Common myeloid progenitor, CD34-positive (primary cell): ENCODE measurements around the gene RBPMS2.
A peak's percentile ranks its signal among the peaks of the same experiment; 100 is the strongest.

Experiments used
- CTCF ChIA-PET: fragments of 350-600 bp; sonication (Branson Sonifier 250); formaldehyde crosslinking; loops from one replicate; lab custom pipeline; 2021; ENCODE audit warnings: antibody characterized with exemption; lab: Charles Lee
- POLR2A ChIA-PET: fragments of 350-600 bp; sonication (Branson Sonifier 250); formaldehyde crosslinking; loops from one replicate; lab custom pipeline; 2021; ENCODE audit warnings: antibody characterized with exemption; lab: Charles Lee
- DNase-seq, 3 donors: peaks; one replicate each; pipeline versions ENCODE4 v3.0.0 to v3.0.0-alpha.2; 2013
- H3K27ac ChIP-seq, 2 experiments: 1 replicate in 1 of 2; 2 replicates in 1 of 2; pipeline ENCODE4 v1.7.0; 2013; ENCODE audit warnings: inconsistent platforms in 2 of 2, low read length in 2 of 2, mild to moderate bottlenecking in 2 of 2, low read depth in 1 of 2, moderate library complexity in 1 of 2; ENCODE audit not compliant: severe bottlenecking in 2 of 2, insufficient read depth in 1 of 2, poor library complexity in 1 of 2
- H3K27me3 ChIP-seq, 5 experiments: replicated peaks in 2 of 5; 1 replicate in 3 of 5; 2 replicates in 2 of 5; pipeline versions ENCODE4 v1.6.1 to v1.7.0; 2013; ENCODE audit warnings: low read length in 4 of 5, mild to moderate bottlenecking in 2 of 5, moderate library complexity in 2 of 5, inconsistent platforms in 1 of 5; ENCODE audit not compliant: insufficient read depth in 5 of 5, control insufficient read depth in 4 of 5
- H3K36me3 ChIP-seq, 4 experiments: 1 replicate in 2 of 4; 2 replicates in 2 of 4; pipeline versions ENCODE4 v1.6.1 to v1.7.0; 2013; ENCODE audit warnings: low read length in 3 of 4, control low read depth in 1 of 4, mild to moderate bottlenecking in 1 of 4; ENCODE audit not compliant: control insufficient read depth in 4 of 4, insufficient read depth in 4 of 4
- H3K4me1 ChIP-seq, 4 experiments: 1 replicate in 3 of 4; 2 replicates in 1 of 4; pipeline versions ENCODE4 v1.6.1 to v1.7.1; 2013; ENCODE audit warnings: low read length in 3 of 4, mild to moderate bottlenecking in 3 of 4, control low read depth in 1 of 4, inconsistent platforms in 1 of 4, moderate library complexity in 1 of 4; ENCODE audit not compliant: control insufficient read depth in 4 of 4, insufficient read depth in 4 of 4; ENCODE audit errors: control extremely low read depth in 1 of 4
- H3K4me3 ChIP-seq, 7 experiments: 1 replicate in 4 of 7; 2 replicates in 3 of 7; pipeline versions ENCODE4 v1.5.1 to v1.7.0; 2013; ENCODE audit warnings: mild to moderate bottlenecking in 7 of 7, low read length in 6 of 7, moderate library complexity in 6 of 7, inconsistent platforms in 2 of 7, low read depth in 2 of 7, control low read depth in 1 of 7; ENCODE audit not compliant: insufficient read depth in 4 of 7, control insufficient read depth in 1 of 7; ENCODE audit errors: extremely low read depth in 1 of 7
- H3K9me3 ChIP-seq, 5 experiments: 1 replicate in 4 of 5; 2 replicates in 1 of 5; pipeline versions ENCODE4 v1.6.1 to v1.7.1; 2013; ENCODE audit warnings: low read length in 4 of 5, mild to moderate bottlenecking in 2 of 5, inconsistent platforms in 1 of 5, low read depth in 1 of 5, moderate library complexity in 1 of 5; ENCODE audit not compliant: control insufficient read depth in 4 of 5, insufficient read depth in 2 of 5; ENCODE audit errors: control extremely low read depth in 1 of 5
- WGBS: methylation state at CpG from one replicate; pipeline ENCODE4 v1.1.5; 2013; ENCODE audit not compliant: insufficient coverage; 5-methylcytosine and 5-hydroxymethylcytosine counted together

RBPMS2 gene

DNA sequence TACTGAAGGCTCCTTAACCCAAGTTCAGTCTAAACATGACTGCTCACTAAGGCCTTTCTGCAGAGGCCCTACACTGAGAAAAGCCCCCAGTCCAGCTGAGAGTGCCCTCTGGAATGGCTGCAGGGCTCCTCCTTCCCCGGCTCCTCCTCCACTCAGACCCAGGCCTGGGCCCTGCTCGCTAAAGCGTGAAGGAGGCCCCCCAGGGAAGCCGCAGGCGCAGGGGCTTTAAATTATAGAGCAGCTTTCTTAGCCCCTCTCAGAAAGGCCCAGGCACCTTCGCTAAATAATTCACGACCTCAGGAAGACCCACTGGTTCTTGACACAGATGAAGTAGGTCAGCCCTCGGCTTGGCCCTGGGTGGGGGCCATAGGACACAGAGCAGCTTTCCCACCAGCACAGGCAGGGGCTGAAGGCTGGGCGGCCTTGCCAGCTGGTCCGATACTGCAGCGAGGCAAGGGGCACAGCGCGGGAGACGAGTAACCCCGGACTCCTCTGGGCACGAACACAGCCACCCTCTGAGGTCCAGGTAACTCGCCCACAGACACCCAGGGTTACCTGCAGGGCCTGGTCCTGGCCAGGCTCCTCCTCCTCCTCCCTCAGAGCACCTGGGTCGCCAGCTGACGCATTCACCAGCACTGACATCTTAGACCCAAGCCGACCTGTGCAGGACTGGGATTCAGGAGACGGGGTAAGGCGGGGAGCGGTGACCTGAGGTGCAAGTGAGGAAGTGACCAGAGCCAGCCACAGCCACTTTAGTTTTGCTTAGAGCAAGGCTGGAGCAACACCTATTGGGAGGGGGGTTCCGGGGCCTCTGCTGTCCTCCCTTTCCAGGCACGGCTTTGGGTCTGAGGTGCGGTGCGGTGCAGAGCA, 36.9 kb downstream of the RBPMS2 start:
- H3K27ac ChIP-seq, result no peak overlapping the region
- H3K36me3 ChIP-seq, result no peaks in the 10 kb centered on the region
- no peak for DNase-seq
- no peak overlapping the region for H3K4me3 ChIP-seq
- H3K4me1 ChIP-seq, result peaks cover 0 to 7% (median 2%) of the 10 kb centered on the region in 4 experiments
- no peaks in the 10 kb centered on the region for H3K27me3 ChIP-seq
- ChIA-PET POLR2A (no interaction called here), CTCF (interaction anchor here (1.5 kb wide), 1 partner anchor 11 kb away, joined by 5 read pairs; no protein-coding TSS in a partner anchor)
- WGBS, result 94% methylated on average over 20 of the region's 27 CpGs
- no peaks in the 10 kb centered on the region for H3K9me3 ChIP-seq

DNA sequence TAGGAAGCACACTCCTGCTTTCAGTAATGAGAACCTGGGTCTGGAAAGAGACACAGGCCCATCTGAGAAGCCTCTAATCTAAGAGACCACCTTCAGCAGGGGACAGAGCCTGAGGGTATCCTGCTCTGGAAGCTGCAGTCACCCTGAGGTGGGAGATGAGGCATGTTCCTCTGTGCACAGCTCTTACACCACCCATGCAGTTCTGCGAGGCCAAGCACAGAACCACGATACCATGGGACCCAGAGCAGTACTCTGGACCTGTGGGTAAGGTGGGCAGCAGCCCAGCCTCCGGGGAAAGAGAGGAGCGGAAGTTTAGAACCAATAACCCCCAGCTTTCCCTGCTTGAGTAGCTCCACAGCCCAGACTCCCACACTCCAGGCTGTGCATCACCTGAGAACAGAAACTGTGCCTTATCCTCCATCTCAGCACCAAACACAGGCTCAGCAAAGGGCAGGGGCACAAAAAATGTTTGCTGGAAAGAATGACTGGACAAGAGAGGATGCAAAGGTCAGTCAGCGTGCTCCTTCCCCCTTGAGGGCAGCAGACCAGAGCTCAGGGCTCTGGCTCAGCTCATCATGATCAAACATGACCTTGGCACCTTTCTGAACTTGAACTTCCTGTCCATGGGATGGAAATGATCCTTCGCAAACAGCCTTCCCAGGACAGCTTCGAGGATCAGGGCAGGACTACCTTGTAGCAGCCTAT, 43.1 kb downstream of the RBPMS2 start:
- no peaks in the 10 kb centered on the region for H3K36me3 ChIP-seq
- no peak overlapping the region for H3K4me3 ChIP-seq
- ChIA-PET CTCF (interaction anchor here (0.9 to 23.4 kb wide), 18 partner anchors 10 to 346 kb away, joined by 3 to 625 read pairs (median 4); no protein-coding TSS in a partner anchor), POLR2A (no interaction called here)
- H3K9me3 ChIP-seq, result no peaks in the 10 kb centered on the region
- no peak for DNase-seq
- 95% methylated on average over 4 of the region's 7 CpGs for WGBS
- H3K27ac ChIP-seq, result no peak overlapping the region
- H3K4me1 ChIP-seq, result peaks cover 0 to 4% (median 1%) of the 10 kb centered on the region in 4 experiments
- peaks cover 0 to 2% (median 0%) of the 10 kb centered on the region in 5 experiments for H3K27me3 ChIP-seq

GRCh38 chr15:64731805-64732151, 43.6 kb downstream of the RBPMS2 start:
- WGBS, result 87% methylated on average over 6 of the region's 9 CpGs

DNA sequence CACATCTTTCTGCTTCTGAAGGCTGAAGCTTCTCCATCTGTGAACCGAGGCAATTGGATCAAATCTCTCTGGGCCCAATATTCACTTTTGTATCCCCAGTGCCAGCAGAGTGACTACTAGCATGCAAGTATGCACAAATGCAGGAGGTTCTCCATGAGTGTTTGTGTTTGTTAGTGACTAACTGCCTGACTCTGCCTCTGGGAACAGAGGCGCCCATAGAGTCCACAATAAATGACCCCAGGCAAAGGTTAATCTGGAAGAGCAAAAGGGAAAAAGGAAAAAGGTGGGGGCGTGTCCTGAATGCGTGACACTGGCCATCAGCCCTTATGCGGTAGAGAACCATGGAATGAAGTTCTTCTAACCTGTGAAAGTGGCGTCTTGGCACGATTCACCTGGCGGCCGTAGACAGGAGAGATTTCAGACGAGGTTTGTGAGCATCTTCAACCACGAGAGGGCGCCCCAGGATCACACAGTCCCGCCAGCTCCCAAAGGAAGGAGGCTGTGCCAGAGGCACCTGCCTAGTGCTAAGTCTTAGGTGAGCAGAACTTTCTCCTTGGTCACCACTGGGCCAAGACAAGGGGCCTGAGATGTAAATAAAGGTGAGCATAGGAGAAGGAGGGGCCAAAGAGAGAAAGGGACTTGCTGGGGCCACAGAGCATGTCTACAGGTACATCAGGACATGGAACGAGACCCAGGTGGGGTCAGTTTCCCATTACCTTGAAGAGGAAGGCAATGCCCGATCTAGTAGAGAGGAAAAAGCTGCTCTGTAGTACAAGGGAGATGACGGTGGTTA, 44.2 kb downstream of the RBPMS2 start:
- Histone ChIP-seq H3K4me1 (peaks cover 0 to 4% (median 1%) of the 10 kb centered on the region in 4 experiments), H3K36me3 (no peaks in the 10 kb centered on the region), H3K27me3 (peaks cover 0 to 2% (median 0%) of the 10 kb centered on the region in 5 experiments), H3K4me3 (no peak overlapping the region), H3K9me3 (no peaks in the 10 kb centered on the region), H3K27ac (no peak overlapping the region)
- CTCF ChIA-PET, result interaction anchor here (0.9 to 23.4 kb wide), 20 partner anchors 11 to 278 kb away, joined by 3 to 625 read pairs (median 4); no protein-coding TSS in a partner anchor
- peak; percentile 76 to 83 (median 78) for DNase-seq
- 21% methylated on average over 16 of the region's 16 CpGs for WGBS
- POLR2A ChIA-PET, result interaction anchor here (0.5 to 1.4 kb wide), 2 partner anchors 175 to 272 kb away, joined by 3 read pairs; no protein-coding TSS in a partner anchor

More at GRCh38 chr15:64731805-64732151, 43.6 kb downstream of the RBPMS2 start:
- DNase-seq, result no peak
- H3K9me3 ChIP-seq, result no peaks in the 10 kb centered on the region
- peaks cover 0 to 4% (median 1%) of the 10 kb centered on the region in 4 experiments for H3K4me1 ChIP-seq
- no peak overlapping the region for H3K4me3 ChIP-seq
- H3K27me3 ChIP-seq, result peaks cover 0 to 2% (median 0%) of the 10 kb centered on the region in 5 experiments
- H3K36me3 ChIP-seq, result no peaks in the 10 kb centered on the region
- H3K27ac ChIP-seq, result no peak overlapping the region
- CTCF ChIA-PET, result interaction anchor here (0.9 to 23.4 kb wide), 16 partner anchors 17 to 278 kb away, joined by 3 to 625 read pairs (median 5); no protein-coding TSS in a partner anchor
- POLR2A ChIA-PET, result interaction anchor here (1.4 kb wide), 1 partner anchor 175 kb away, joined by 3 read pairs; no protein-coding TSS in a partner anchor

DNA sequence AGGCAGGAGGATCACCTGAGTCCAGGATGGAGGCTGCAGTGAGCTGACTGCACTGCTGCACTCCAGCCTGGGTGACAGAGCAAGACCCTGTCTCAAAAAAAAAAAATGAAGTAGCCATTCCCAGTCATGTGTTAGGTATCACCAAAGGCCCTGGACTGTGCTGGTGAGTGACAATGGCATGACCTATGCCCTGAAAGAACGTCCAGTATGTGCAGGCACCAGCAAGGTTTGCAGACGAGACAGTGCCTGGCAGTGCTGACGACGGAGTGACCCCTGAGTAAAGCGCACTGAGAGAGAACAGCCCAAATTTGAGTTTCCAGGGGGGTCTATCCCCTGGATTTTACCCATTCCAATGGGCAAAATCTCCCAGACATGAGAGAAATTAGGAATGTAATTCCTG, 45.2 kb downstream of the RBPMS2 start:
- no peaks in the 10 kb centered on the region for H3K9me3 ChIP-seq
- H3K4me1 ChIP-seq, result peaks cover 0 to 4% (median 1%) of the 10 kb centered on the region in 4 experiments
- no peak overlapping the region for H3K4me3 ChIP-seq
- peaks cover 0 to 2% (median 0%) of the 10 kb centered on the region in 5 experiments for H3K27me3 ChIP-seq
- no peak overlapping the region for H3K27ac ChIP-seq
- no peak for DNase-seq
- POLR2A ChIA-PET, result interaction anchor here (0.5 to 1.4 kb wide), 2 partner anchors 177 to 270 kb away, joined by 3 read pairs; no protein-coding TSS in a partner anchor
- no peaks in the 10 kb centered on the region for H3K36me3 ChIP-seq
- 95% methylated on average over 5 of the region's 5 CpGs for WGBS
- CTCF ChIA-PET, result interaction anchor here (0.7 to 23.4 kb wide), 14 partner anchors 10 to 279 kb away, joined by 3 to 625 read pairs (median 4); no protein-coding TSS in a partner anchor

DNA sequence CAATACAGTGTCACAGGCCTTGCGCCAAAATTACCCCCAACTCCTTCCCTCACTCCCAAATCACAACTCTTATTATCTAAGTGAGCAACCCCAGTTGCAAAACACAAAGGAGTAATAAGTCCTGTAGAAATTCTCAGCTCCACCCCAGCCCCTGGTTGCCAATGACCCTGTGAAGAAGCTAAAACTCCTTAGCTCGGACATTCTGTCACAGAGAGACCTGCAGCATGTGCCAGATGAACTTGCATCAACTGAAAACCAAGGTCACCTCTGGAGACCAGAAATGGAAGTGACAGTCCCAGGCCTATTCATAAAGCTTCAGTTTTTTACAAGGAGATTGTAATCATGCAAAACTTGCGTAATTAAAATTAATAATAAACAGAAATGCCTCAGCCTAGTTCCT, 55.2 kb downstream of the RBPMS2 start:
- Histone ChIP-seq H3K9me3 (no peaks in the 10 kb centered on the region), H3K4me3 (no peak overlapping the region), H3K27ac (no peak overlapping the region), H3K4me1 (peaks cover 3 to 18% (median 13%) of the 10 kb centered on the region in 4 experiments), H3K36me3 (no peaks in the 10 kb centered on the region), H3K27me3 (no peaks in the 10 kb centered on the region)
- DNase-seq, result no peak
- WGBS, result 97% methylated on average over 3 of the region's 3 CpGs
- CTCF ChIA-PET, result interaction anchor here (1.1 to 23.4 kb wide), 5 partner anchors 10 to 184 kb away, joined by 3 to 625 read pairs (median 5); no protein-coding TSS in a partner anchor
- POLR2A ChIA-PET, result no interaction called here
